Measurements from ENCODE around the gene SPRR3.

The SPRR3 gene

GRCh38 chr1:152993186-152993585 lies 8.4 kb upstream of the SPRR3 start:
- peaks cover 6% of the 10 kb centered on the region for H3K9me3 Mint-ChIP-seq
- no peak overlapping the region for H3K27ac Mint-ChIP-seq
- no peaks in the 10 kb centered on the region for H3K4me1 Mint-ChIP-seq
- H3K27me3 Mint-ChIP-seq (ENCODE audit: low read depth) = peaks cover 4% of the 10 kb centered on the region
- H3K4me3 Mint-ChIP-seq = no peak overlapping the region
- TF ChIP-seq, protein P1, sequence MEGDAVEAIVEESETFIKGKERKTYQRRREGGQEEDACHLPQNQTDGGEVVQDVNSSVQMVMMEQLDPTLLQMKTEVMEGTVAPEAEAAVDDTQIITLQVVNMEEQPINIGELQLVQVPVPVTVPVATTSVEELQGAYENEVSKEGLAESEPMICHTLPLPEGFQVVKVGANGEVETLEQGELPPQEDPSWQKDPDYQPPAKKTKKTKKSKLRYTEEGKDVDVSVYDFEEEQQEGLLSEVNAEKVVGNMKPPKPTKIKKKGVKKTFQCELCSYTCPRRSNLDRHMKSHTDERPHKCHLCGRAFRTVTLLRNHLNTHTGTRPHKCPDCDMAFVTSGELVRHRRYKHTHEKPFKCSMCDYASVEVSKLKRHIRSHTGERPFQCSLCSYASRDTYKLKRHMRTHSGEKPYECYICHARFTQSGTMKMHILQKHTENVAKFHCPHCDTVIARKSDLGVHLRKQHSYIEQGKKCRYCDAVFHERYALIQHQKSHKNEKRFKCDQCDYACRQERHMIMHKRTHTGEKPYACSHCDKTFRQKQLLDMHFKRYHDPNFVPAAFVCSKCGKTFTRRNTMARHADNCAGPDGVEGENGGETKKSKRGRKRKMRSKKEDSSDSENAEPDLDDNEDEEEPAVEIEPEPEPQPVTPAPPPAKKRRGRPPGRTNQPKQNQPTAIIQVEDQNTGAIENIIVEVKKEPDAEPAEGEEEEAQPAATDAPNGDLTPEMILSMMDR (IDR thresholded peaks at IDR 0.05; ENCODE audit: unreplicated experiment in 3 of 3) = no peak
- H3K36me3 Mint-ChIP-seq (ENCODE audit: low read depth) = no peaks in the 10 kb centered on the region

- Mint-ChIP-seq H3K27ac (no peak overlapping the region), H3K36me3 (ENCODE audit: low read depth) (no peaks in the 10 kb centered on the region), H3K4me3 (no peak overlapping the region), H3K4me1 (no peaks in the 10 kb centered on the region), H3K27me3 (ENCODE audit: low read depth) (peaks cover 4% of the 10 kb centered on the region), H3K9me3 (peaks cover 6% of the 10 kb centered on the region)
- TF ChIP-seq, protein P1 (IDR thresholded peaks at IDR 0.05; ENCODE audit: unreplicated experiment in 3 of 3) = no peak
Observed at GRCh38 chr1:152995842-152996241, 5.7 kb upstream of the SPRR3 start.

DNA sequence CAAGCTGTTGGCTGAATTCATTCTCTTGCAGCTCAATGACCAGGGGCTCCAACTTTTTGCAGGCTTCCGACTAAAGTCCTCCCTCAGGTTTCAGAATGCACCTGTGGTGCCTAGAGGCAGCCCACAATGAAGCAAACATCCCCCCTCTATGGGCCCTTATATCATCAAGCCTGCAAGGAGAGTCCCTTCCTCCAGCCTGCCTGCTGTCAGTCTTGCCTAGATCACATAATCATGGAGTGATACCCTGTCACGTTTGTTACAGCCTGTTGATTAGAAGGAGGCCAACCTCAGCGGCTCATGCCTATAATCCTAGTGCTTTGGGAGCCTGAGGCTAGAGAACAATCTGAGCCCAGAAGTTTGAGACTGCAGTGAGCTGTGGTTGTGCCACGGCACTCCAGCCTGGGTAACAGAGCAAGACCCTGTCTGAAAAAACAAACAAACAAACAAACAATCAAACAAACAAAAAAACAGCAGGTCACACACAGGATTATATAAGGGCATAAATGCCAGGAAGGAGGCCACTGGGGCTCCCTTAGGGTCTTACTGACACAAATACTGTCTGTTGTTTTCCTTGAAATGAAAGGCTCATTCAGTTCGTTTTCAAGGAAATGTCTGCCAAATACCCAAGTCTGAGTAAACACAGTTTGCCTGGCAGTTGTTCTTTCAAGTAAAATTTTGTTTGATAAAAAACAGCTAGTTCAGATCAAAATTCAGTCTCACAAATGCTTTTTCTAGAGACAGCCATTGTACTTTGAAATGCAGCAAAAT lies 4.7 kb upstream of the SPRR3 start:
- peaks cover 6% of the 10 kb centered on the region for H3K9me3 Mint-ChIP-seq
- peaks cover 4% of the 10 kb centered on the region for H3K27me3 Mint-ChIP-seq (ENCODE audit: low read depth)
- H3K4me1 Mint-ChIP-seq = no peaks in the 10 kb centered on the region
- TF ChIP-seq, protein P1 (IDR thresholded peaks at IDR 0.05; ENCODE audit: unreplicated experiment in 3 of 3) = no peak
- H3K4me3 Mint-ChIP-seq = no peak overlapping the region
- no peak overlapping the region for H3K27ac Mint-ChIP-seq
- H3K36me3 Mint-ChIP-seq (ENCODE audit: low read depth) = no peaks in the 10 kb centered on the region

GRCh38 chr1:152997901-152998300 lies 3.6 kb upstream of the SPRR3 start:
- TF ChIP-seq, protein P1 (IDR thresholded peaks at IDR 0.05; ENCODE audit: unreplicated experiment in 3 of 3) = no peak
- Mint-ChIP-seq H3K4me1 (no peaks in the 10 kb centered on the region), H3K4me3 (no peak overlapping the region), H3K27me3 (ENCODE audit: low read depth) (peaks cover 4% of the 10 kb centered on the region), H3K9me3 (peaks cover 6% of the 10 kb centered on the region), H3K36me3 (ENCODE audit: low read depth) (no peaks in the 10 kb centered on the region), H3K27ac (no peak overlapping the region)

- TF ChIP-seq, protein P1 (IDR thresholded peaks at IDR 0.05; ENCODE audit: unreplicated experiment in 3 of 3) = no peak
- H3K9me3 Mint-ChIP-seq = peaks cover 6% of the 10 kb centered on the region
- no peaks in the 10 kb centered on the region for H3K4me1 Mint-ChIP-seq
- no peak overlapping the region for H3K4me3 Mint-ChIP-seq
- H3K36me3 Mint-ChIP-seq (ENCODE audit: low read depth) = no peaks in the 10 kb centered on the region
- peaks cover 4% of the 10 kb centered on the region for H3K27me3 Mint-ChIP-seq (ENCODE audit: low read depth)
- no peak overlapping the region for H3K27ac Mint-ChIP-seq
Observed at GRCh38 chr1:152998476-152998875, 3.1 kb upstream of the SPRR3 start.

DNA sequence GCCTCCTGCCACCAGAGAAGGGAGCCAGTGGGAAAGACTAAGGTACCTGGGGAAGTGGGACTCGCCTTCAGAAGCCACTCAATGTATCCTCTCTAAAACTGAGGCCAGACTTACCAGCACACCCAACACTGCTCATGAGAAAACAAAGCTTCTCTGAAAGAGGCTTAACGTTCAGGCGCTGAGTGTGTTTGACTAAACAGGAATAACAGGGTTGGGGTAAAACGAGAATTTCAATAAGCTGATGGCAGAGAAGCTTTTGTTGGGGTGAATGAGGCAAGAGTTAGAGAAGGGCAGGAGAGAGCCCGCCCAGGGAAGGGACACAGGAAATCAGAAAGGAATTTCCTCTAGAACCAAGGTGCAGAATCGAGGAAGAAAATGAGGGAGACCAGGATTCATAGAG lies 1.7 kb upstream of the SPRR3 start:
- H3K4me3 Mint-ChIP-seq = no peak overlapping the region
- no peaks in the 10 kb centered on the region for H3K36me3 Mint-ChIP-seq (ENCODE audit: low read depth)
- TF ChIP-seq, protein P1 (IDR thresholded peaks at IDR 0.05; ENCODE audit: unreplicated experiment in 3 of 3) = no peak
- H3K4me1 Mint-ChIP-seq = no peaks in the 10 kb centered on the region
- H3K27me3 Mint-ChIP-seq (ENCODE audit: low read depth) = peaks cover 4% of the 10 kb centered on the region
- no peak overlapping the region for H3K27ac Mint-ChIP-seq
- peaks cover 7% of the 10 kb centered on the region for H3K9me3 Mint-ChIP-seq

All from nephron (organoid).